ENCODE results near the gene PIK3R2. TPM values are rescaled to one million over a fixed set of nuclear protein-coding genes. Genes with fewer than 3 reads are reported as not detected.

Gene PIK3R2
- total and polyA plus RNA-seq, 2 of the 13 experiments (the other 11 are each of a cell fraction or from before 2014, with no cell fraction given), result 18.6 to 25.3 TPM

DNA sequence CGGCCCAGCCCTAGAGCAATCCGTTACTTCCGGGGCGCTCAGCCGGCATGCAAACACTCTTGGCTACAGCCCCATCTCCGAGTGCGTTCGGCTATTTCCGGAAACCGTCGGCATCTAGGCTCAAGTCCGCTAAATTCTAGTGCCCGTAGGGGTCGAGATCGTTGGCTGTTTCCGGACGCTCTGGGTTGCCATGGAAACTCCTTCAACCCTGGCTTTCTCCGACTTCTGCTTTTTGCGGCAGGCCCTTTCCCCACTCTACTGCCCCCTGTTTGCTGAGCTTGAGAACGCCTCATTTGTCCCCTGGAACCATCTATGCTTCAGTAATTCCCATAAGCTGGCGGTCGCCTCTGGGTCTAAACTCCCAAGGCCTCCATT, 534 bp upstream of the PIK3R2 start (continued):
- TF ChIP-seq, protein P1, sequence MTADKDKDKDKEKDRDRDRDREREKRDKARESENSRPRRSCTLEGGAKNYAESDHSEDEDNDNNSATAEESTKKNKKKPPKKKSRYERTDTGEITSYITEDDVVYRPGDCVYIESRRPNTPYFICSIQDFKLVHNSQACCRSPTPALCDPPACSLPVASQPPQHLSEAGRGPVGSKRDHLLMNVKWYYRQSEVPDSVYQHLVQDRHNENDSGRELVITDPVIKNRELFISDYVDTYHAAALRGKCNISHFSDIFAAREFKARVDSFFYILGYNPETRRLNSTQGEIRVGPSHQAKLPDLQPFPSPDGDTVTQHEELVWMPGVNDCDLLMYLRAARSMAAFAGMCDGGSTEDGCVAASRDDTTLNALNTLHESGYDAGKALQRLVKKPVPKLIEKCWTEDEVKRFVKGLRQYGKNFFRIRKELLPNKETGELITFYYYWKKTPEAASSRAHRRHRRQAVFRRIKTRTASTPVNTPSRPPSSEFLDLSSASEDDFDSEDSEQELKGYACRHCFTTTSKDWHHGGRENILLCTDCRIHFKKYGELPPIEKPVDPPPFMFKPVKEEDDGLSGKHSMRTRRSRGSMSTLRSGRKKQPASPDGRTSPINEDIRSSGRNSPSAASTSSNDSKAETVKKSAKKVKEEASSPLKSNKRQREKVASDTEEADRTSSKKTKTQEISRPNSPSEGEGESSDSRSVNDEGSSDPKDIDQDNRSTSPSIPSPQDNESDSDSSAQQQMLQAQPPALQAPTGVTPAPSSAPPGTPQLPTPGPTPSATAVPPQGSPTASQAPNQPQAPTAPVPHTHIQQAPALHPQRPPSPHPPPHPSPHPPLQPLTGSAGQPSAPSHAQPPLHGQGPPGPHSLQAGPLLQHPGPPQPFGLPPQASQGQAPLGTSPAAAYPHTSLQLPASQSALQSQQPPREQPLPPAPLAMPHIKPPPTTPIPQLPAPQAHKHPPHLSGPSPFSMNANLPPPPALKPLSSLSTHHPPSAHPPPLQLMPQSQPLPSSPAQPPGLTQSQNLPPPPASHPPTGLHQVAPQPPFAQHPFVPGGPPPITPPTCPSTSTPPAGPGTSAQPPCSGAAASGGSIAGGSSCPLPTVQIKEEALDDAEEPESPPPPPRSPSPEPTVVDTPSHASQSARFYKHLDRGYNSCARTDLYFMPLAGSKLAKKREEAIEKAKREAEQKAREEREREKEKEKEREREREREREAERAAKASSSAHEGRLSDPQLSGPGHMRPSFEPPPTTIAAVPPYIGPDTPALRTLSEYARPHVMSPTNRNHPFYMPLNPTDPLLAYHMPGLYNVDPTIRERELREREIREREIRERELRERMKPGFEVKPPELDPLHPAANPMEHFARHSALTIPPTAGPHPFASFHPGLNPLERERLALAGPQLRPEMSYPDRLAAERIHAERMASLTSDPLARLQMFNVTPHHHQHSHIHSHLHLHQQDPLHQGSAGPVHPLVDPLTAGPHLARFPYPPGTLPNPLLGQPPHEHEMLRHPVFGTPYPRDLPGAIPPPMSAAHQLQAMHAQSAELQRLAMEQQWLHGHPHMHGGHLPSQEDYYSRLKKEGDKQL (CRISPR knock-in tag; IDR thresholded peaks at IDR 0.05; ENCODE audit: low read depth), result no peak
- no peak; a peak in 1 of 4 replicates for TF ChIP-seq EP300 (IDR thresholded peaks at IDR 0.05; ENCODE audit: low read depth in 2 of 2, low read length in 2 of 2)
- TF ChIP-seq EP300 (CRISPR knock-in tag; IDR thresholded peaks at IDR 0.05; ENCODE audit: borderline replicate concordance), result no peak
- TF ChIP-seq FIP1L1 (IDR thresholded peaks at IDR 0.05; ENCODE audit: borderline replicate concordance, insufficient read depth, low read depth, low read length), result 0 out of 2 replicates have a peak, but pooled peaks have one; percentile 63
- TF ChIP-seq PHB2 (IDR thresholded peaks at IDR 0.05; ENCODE audit: partially characterized antibody), result no peak
- TF ChIP-seq ASH2L (IDR thresholded peaks at IDR 0.05; ENCODE audit: insufficient read length, low read depth, low read length), result peak; percentile 53
- peak; percentile 14 for TF ChIP-seq TBL1XR1 (IDR thresholded peaks at IDR 0.05; ENCODE audit: borderline replicate concordance, low read length, partially characterized antibody)
- peak; percentile 84; the same call in 2 of the 3 replicates for TF ChIP-seq MXI1 (IDR thresholded peaks at IDR 0.05; ENCODE audit: borderline replicate concordance, low read depth, low read length)
- peak; percentile 77; the same call in 1 of the 2 replicates for TF ChIP-seq ZNF605 (CRISPR knock-in tag; IDR thresholded peaks at IDR 0.05)
- TF ChIP-seq ISX (CRISPR knock-in tag; conservative IDR thresholded peaks at IDR 0.05), result no peak
- peak; percentile 67 for TF ChIP-seq GABPB1 (CRISPR knock-in tag; IDR thresholded peaks at IDR 0.05)
- peak; percentile 3; the same call in 1 of the 2 replicates for TF ChIP-seq RARA (CRISPR knock-in tag; IDR thresholded peaks at IDR 0.05)
- peak; percentile 66 for TF ChIP-seq RAD21 (CRISPR knock-in tag; IDR thresholded peaks at IDR 0.05)
- no peak; the same call in 1 of the 2 replicates for TF ChIP-seq ISL2 (CRISPR knock-in tag; IDR thresholded peaks at IDR 0.05)
- TF ChIP-seq, protein P2, sequence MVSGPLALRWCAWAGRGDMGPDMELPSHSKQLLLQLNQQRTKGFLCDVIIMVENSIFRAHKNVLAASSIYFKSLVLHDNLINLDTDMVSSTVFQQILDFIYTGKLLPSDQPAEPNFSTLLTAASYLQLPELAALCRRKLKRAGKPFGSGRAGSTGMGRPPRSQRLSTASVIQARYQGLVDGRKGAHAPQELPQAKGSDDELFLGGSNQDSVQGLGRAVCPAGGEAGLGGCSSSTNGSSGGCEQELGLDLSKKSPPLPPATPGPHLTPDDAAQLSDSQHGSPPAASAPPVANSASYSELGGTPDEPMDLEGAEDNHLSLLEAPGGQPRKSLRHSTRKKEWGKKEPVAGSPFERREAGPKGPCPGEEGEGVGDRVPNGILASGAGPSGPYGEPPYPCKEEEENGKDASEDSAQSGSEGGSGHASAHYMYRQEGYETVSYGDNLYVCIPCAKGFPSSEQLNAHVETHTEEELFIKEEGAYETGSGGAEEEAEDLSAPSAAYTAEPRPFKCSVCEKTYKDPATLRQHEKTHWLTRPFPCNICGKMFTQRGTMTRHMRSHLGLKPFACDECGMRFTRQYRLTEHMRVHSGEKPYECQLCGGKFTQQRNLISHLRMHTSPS (CRISPR knock-in tag; IDR thresholded peaks at IDR 0.05; ENCODE audit: low read depth), result no peak
- no peak; the same call in 1 of the 2 replicates for TF ChIP-seq SAFB2 (CRISPR knock-in tag; IDR thresholded peaks at IDR 0.05; ENCODE audit: borderline replicate concordance, low read depth)
- no peak for TF ChIP-seq ZC3H13 (CRISPR knock-in tag; IDR thresholded peaks at IDR 0.05)
- no peak for TF ChIP-seq ZNF83 (CRISPR knock-in tag; IDR thresholded peaks at IDR 0.05; ENCODE audit: borderline replicate concordance)
- no peak for TF ChIP-seq ZFP82 (CRISPR knock-in tag; IDR thresholded peaks at IDR 0.05; ENCODE audit: borderline replicate concordance)
- TF ChIP-seq PRMT3 (CRISPR knock-in tag; IDR thresholded peaks at IDR 0.05; ENCODE audit: borderline replicate concordance, low read depth), result no peak
